Left kidney (tissue), 2 donors: ENCODE measurements around the gene MRPS5. TPM values are rescaled to one million over a fixed set of nuclear protein-coding genes. Genes with fewer than 3 reads are reported as not detected.
"Not testable (repeated sequence)": the region's sequence is repeated elsewhere in the genome, so short reads cannot be mapped to it uniquely, and the experiment has no call there.

Experiments used
- DNase-seq: peaks from one replicate; pipeline ENCODE4 v3.0.0-alpha.2; 2013
- polyA plus RNA-seq: library from polyadenylated mRNA; unstranded; fragments of 120-200 nt; gene quantifications from one replicate; pipeline ENCODE4 v1.2.1, GENCODE V29; 2013; ENCODE audit not compliant: insufficient read length

The MRPS5 gene
- polyA plus RNA-seq, 1 donor: 85.6 TPM

GRCh38 chr2:95099910-95100309, 21.7 kb downstream of the MRPS5 start:
- no peak for DNase-seq

GRCh38 chr2:95098273-95098672, 23.3 kb downstream of the MRPS5 start:
- DNase-seq: not testable (repeated sequence)

GRCh38 chr2:95091885-95092555, 29.6 kb downstream of the MRPS5 start:
- DNase-seq: no peak

- no peak for DNase-seq
Observed at GRCh38 chr2:95087379-95087778, 34.2 kb downstream of the MRPS5 start.

GRCh38 chr2:95086017-95086416, 35.6 kb downstream of the MRPS5 start:
- DNase-seq: no peak

GRCh38 chr2:95082477-95082876, 39.1 kb downstream of the MRPS5 start:
- no peak for DNase-seq

- DNase-seq: no peak
Observed at GRCh38 chr2:95079199-95079683, 42.4 kb downstream of the MRPS5 start.

- no peak for DNase-seq
Observed at GRCh38 chr2:95077861-95078603, 43.6 kb downstream of the MRPS5 start.

GRCh38 chr2:95077530-95077825, 44.1 kb downstream of the MRPS5 start:
- no peak for DNase-seq

- DNase-seq: peak; percentile 81
Observed at GRCh38 chr2:95076705-95077529, 44.7 kb downstream of the MRPS5 start.

- no peak for DNase-seq
Observed at GRCh38 chr2:95075440-95076132, 46.0 kb downstream of the MRPS5 start.

GRCh38 chr2:95074663-95075439, 46.8 kb downstream of the MRPS5 start:
- no peak for DNase-seq

GRCh38 chr2:95073856-95074662, 47.5 kb downstream of the MRPS5 start:
- no peak for DNase-seq

GRCh38 chr2:95072424-95072823, 49.2 kb downstream of the MRPS5 start:
- DNase-seq: no peak

- no peak for DNase-seq
Observed at GRCh38 chr2:95071856-95072255, 49.8 kb downstream of the MRPS5 start.

GRCh38 chr2:95069465-95069864, 52.1 kb downstream of the MRPS5 start:
- DNase-seq: no peak

- no peak for DNase-seq
Observed at GRCh38 chr2:95068256-95068655, 53.4 kb downstream of the MRPS5 start.

- DNase-seq: no peak
Observed at GRCh38 chr2:95063086-95063958, 58.3 kb downstream of the MRPS5 start.

- DNase-seq: no peak
Observed at GRCh38 chr2:95062242-95063085, 59.1 kb downstream of the MRPS5 start.
